Cardiac septum (tissue), 1 donor: ENCODE measurements around the gene GMCL1. TPM values are rescaled to one million over a fixed set of nuclear protein-coding genes. Genes with fewer than 3 reads are reported as not detected.
A peak's percentile ranks its signal among the peaks of the same experiment; 100 is the strongest.
"Not testable (repeated sequence)": the region's sequence is repeated elsewhere in the genome, so short reads cannot be mapped to it uniquely, and the experiment has no call there.

ENCODE experiments used
- DNase-seq: peaks from one replicate; pipeline ENCODE4 v3.0.0-alpha.2; 2020; ENCODE audit warnings: low spot score
- intact Hi-C: fragments of 100-400 bp; cut with DNase I; formaldehyde crosslinking; loops from one replicate; pipeline ENCODE4 v1.14.0; 2022
- total RNA-seq: library from RNA; stranded (reverse); fragmentation: NEBNext Ultra II Directional; extraction: Animal tissue kit (Norgen Biotek cat#: 25700); gene quantifications from one replicate; pipeline ENCODE4 v1.2.1, GENCODE V29; 2021
- donor health status: DM: no; HTN: no; CAD: no.

Gene GMCL1
- total RNA-seq, 1 donor from 2014 or later: 5.7 TPM

DNA sequence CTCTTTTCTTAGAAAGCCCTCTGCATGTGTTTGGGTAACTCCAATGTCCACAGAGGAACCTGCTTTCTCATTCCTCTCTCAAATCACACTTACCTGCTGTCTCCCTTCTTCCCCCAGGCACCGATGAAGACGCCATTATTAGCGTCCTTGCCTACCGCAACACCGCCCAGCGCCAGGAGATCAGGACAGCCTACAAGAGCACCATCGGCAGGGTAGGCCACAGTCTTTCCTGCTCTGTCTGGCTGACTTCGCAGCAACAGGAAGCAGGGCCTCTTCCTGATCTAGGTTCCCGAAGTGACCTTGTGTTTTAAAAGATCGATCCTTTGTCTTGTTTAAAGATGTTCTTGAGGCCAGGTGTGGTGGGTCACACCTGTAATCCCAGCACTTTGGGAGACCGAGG is 25.0 kb upstream of the GMCL1 start:
- no peak for DNase-seq
- intact Hi-C loops: no loop called here

- intact Hi-C loops: no loop called here
- no peak for DNase-seq
Observed at GRCh38 chr2:69805887-69806286, 23.6 kb upstream of the GMCL1 start.

- intact Hi-C loops: no loop called here
- DNase-seq: no peak
Observed at GRCh38 chr2:69807821-69808540, 21.5 kb upstream of the GMCL1 start.

GRCh38 chr2:69810550-69810949 is 18.9 kb upstream of the GMCL1 start:
- DNase-seq: no peak
- intact Hi-C loops: loop anchor here (10.0 kb wide), 1 partner anchor 276 kb away; no protein-coding TSS in a partner anchor

DNA sequence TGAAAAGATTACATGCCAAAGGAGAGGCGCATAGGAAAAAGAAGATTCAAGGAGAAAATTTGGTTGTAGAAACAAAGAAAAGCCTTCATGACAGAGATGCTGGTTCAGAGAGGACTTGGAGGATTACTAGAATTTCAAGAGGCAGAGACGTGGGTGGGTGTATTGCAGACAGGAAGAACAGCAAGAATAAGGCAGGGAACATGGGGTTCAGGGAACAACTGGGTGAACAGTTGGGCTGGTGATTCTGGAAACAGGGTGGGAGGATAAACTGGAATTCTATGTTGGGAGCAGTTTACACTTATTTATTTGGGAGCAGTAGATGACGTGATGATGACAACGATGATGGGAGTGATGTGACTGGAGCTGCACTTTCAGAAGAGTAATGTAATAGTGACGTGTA is 18.4 kb upstream of the GMCL1 start:
- intact Hi-C loops: loop anchor here (10.0 kb wide), 1 partner anchor 276 kb away; no protein-coding TSS in a partner anchor
- no peak for DNase-seq

DNA sequence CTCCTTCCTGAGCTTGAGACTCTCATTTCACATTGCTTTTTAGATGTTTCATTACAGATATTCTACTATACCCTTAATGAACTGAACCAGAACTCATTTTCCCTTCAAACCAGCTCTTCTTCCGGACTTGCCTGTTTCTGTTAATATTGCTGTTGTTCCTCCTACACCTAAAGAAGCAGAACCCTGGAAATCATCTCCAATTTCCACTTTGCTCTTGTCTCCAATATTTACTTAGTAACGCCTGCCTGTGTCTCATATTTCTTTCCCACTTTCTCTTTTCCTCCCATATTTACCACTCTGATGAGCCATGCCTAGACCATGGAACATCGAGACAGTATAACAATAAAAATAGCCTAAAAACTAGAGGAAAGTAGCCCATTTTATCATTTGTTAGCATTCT is 17.9 kb upstream of the GMCL1 start:
- intact Hi-C loops: loop anchor here (10.0 kb wide), 1 partner anchor 277 kb away; no protein-coding TSS in a partner anchor
- DNase-seq: no peak

- no peak for DNase-seq
- intact Hi-C loops: loop anchor here (5.0 to 10.0 kb wide), 2 partner anchors 73 to 281 kb away; partner anchors contain the start of gene ANXA4
Observed at GRCh38 chr2:69815717-69816116, 13.7 kb upstream of the GMCL1 start.

DNA sequence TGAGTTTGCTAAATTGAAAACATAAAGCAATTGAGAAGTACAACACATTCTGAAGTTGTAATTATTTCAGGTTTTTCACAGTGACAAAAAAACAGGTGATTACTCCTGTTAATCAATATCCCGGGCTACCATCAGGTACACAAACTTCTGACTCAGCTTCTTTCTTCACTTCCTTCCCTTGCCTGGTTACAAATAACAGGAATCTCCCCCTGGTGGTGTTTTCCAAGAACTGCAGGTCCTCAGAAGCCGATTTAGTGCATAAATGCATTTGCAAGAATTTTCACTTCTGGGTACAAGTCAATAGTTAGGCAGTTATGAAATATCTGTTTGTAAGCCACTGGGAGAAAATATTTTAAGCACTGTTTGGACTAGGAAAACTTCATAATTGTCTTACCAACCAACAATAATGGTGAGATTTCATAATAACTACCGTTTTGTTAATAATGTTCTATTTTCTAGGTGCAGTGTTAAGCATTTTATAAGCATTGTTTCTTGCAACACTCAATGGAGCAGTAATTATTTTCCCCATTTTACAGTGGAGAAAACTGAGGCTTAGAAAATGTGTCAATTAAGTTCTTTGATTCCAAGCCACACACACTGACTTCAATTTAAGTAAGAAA is 12.4 kb upstream of the GMCL1 start:
- no peak for DNase-seq
- intact Hi-C loops: loop anchor here (1.0 to 10.0 kb wide), 3 partner anchors 75 to 282 kb away; partner anchors contain the start of gene ANXA4

DNA sequence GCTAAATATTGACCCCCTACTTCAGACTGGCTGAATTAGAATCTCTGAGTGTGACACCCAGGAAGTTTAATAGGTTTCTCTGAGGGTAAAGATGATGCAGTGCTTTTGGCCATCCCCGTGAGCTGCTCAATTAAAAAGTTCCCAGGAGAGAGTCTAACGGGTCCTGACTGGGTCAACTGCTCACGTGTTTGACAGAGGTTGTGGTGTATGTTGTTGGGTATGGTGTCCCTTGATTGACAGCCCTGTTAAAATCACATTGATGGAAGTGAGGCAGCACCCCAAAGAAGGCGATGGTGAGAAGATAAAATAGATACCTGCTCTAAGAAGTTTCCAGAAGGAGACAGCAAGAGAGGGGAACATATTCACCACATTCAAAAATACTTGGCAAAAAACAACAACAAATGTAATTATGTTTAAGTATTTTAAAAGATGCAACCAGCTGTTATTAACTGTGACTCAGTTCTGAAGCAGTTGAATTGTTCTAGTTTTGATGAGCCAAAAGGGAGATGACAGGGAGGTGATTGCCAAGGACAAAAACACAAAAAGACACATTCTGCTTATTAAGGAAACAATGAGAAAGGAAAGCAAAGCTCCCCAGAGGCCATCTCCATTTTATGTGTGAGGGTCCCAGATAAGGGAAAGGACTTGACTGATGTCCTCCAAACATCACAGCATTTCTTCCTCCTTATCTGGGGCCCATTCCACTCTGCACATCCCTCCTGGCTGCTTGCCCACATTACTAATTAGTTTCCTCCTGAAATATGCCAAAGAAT is 11.5 kb upstream of the GMCL1 start:
- intact Hi-C loops: loop anchor here (1.0 to 10.0 kb wide), 3 partner anchors 76 to 283 kb away; partner anchors contain the start of gene ANXA4
- no peak for DNase-seq

GRCh38 chr2:69827796-69828540 is 1.5 kb upstream of the GMCL1 start:
- no peak for DNase-seq
- intact Hi-C loops: loop anchor here (10.0 kb wide), 1 partner anchor 317 kb away; no protein-coding TSS in a partner anchor

- no peak for DNase-seq
- intact Hi-C loops: loop anchor here (10.0 kb wide), 1 partner anchor 316 kb away; no protein-coding TSS in a partner anchor
Observed at GRCh38 chr2:69828938-69829255, 563 bp upstream of the GMCL1 start.

GRCh38 chr2:69830045-69830905 is 815 bp downstream of the GMCL1 start:
- intact Hi-C loops: no loop called here
- peak; percentile 82 for DNase-seq

- DNase-seq, intact Hi-C loops: not testable (repeated sequence)
Observed at GRCh38 chr2:69830906-69831241, 1.4 kb downstream of the GMCL1 start.

DNA sequence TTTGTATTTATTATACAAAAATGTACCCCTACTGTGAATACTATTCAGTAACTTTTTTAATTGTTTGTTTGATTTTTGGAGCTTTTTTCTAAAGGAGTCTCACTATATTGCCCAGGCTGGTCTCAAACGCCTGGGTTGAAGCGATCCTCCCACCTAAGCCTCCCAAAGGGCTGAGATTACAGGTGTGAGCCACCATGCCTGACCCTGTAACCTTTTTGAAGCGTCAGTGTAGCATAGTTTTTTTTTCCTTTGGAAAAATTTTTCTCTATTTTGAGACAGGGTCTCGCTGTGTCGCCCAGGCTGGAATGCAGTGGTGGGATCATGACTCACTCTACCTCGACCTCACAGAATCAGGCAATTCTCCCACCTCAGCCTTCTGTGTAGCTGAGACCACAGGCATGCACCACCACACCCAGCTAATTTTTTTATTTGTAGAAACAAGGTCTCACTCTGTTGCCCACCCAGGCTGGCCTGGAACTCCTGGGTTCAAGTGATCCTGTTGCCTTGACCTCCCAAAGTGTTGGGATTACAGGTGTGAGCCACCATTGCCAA is 2.0 kb downstream of the GMCL1 start:
- intact Hi-C loops: no loop called here
- no peak for DNase-seq

- intact Hi-C loops: no loop called here
- DNase-seq: no peak
Observed at GRCh38 chr2:69833752-69834151, 4.3 kb downstream of the GMCL1 start.

GRCh38 chr2:69835666-69836065 is 6.2 kb downstream of the GMCL1 start:
- intact Hi-C loops: no loop called here
- no peak for DNase-seq

DNA sequence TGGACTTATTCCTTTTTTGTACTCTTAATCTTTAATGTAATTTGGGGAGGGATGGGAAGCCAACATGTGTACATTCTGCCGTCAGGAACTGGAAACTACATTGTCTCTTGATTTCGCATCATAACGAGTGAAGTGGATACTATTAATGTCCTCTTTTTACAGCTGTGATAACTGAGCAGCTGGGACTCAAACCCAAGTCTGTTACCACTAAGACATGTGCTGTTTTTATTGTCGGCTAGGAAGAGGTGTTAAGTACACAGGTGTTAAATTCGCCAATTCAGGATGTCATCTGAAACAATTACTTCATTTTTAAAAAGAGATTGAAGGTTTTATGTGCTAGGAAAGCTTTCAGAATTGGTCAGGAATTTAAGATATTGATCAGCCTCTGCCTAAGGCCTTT is 6.9 kb downstream of the GMCL1 start:
- DNase-seq: no peak
- intact Hi-C loops: no loop called here

- no peak for DNase-seq
- intact Hi-C loops: no loop called here
Observed at GRCh38 chr2:69837533-69837932, 8.1 kb downstream of the GMCL1 start.

DNA sequence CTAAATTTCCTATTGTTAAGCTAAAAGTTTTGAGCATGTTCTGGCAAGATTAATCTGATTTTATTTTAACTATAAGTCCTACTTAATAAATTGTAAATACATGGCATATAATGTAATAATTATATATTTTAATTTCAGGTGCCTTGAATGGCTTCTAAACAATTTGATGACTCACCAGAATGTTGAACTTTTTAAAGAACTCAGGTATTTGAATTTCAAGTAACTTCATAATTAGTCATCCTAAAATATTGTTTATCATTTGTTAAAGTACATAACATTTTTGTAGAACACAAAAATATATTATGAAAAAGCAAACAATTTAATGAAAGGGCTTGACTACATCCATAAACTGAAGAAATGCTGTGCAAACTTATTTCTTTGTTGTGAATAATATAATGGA is 14.5 kb downstream of the GMCL1 start:
- DNase-seq: no peak
- intact Hi-C loops: no loop called here
